HG02870 (cell line): ENCODE data around the gene WNT5B.
A peak's percentile ranks its signal among the peaks of the same experiment; 100 is the strongest.
"Not testable (repeated sequence)": the region's sequence is repeated elsewhere in the genome, so short reads cannot be mapped to it uniquely, and the experiment has no call there.

Experiments
- ATAC-seq: cut with Tn5 transposase; IDR thresholded peaks from one replicate; pipeline ENCODE4 v1.9.1; 2021; ENCODE audit warnings: mild to moderate bottlenecking, moderate library complexity; ENCODE audit not compliant: unreplicated experiment

Gene WNT5B

GRCh38 chr12:1595690-1596347 is 33.2 kb upstream of the WNT5B start:
- ATAC-seq: no peak

- ATAC-seq: no peak
Measured at GRCh38 chr12:1598757-1599156, 30.3 kb upstream of the WNT5B start.

- ATAC-seq: not testable (repeated sequence)
Measured at GRCh38 chr12:1602706-1603105, 26.3 kb upstream of the WNT5B start.

- ATAC-seq: no peak
Measured at GRCh38 chr12:1603269-1603993, 25.6 kb upstream of the WNT5B start.

- no peak for ATAC-seq
Measured at GRCh38 chr12:1604464-1604863, 24.6 kb upstream of the WNT5B start.

- ATAC-seq: peak; percentile 33
Measured at GRCh38 chr12:1605129-1606020, 23.7 kb upstream of the WNT5B start.

- peak; percentile 68 for ATAC-seq
Measured at GRCh38 chr12:1606021-1606622, 22.9 kb upstream of the WNT5B start.

- no peak for ATAC-seq
Measured at GRCh38 chr12:1607940-1608712, 20.9 kb upstream of the WNT5B start.

GRCh38 chr12:1608713-1609119 is 20.3 kb upstream of the WNT5B start:
- no peak for ATAC-seq

GRCh38 chr12:1610072-1610643 is 18.9 kb upstream of the WNT5B start:
- no peak for ATAC-seq

- no peak for ATAC-seq
Measured at GRCh38 chr12:1611803-1612572, 17.0 kb upstream of the WNT5B start.

GRCh38 chr12:1613860-1614259 is 15.2 kb upstream of the WNT5B start:
- ATAC-seq: no peak

GRCh38 chr12:1614360-1614759 is 14.7 kb upstream of the WNT5B start:
- no peak for ATAC-seq

GRCh38 chr12:1616233-1617066 is 12.6 kb upstream of the WNT5B start:
- peak; percentile 60 for ATAC-seq

GRCh38 chr12:1618489-1618888 is 10.5 kb upstream of the WNT5B start:
- no peak for ATAC-seq

- ATAC-seq: no peak
Measured at GRCh38 chr12:1619159-1619558, 9.9 kb upstream of the WNT5B start.

GRCh38 chr12:1619587-1619986 is 9.4 kb upstream of the WNT5B start:
- ATAC-seq: no peak

GRCh38 chr12:1620092-1620491 is 8.9 kb upstream of the WNT5B start:
- ATAC-seq: no peak
